NB4 (cell line): ENCODE data around the gene SEPTIN12.

Source experiments
- DNase-seq: peaks from one replicate; pipeline ENCODE4 v3.0.0; 2010; ENCODE audit warnings: low read depth
- H3K4me3 ChIP-seq: one replicate; pipeline ENCODE4 v1.5.1; 2011; ENCODE audit warnings: mild to moderate bottlenecking, low read depth, low read length, moderate library complexity
- MYC ChIP-seq: IDR thresholded peaks from 2 replicates; pipeline ENCODE4 v1.6.1; 2011; ENCODE audit warnings: low read depth, low read length
- POLR2A ChIP-seq: IDR thresholded peaks from 2 replicates; pipeline ENCODE4 v1.6.1; 2011; ENCODE audit warnings: mild to moderate bottlenecking; ENCODE audit not compliant: insufficient read length; ENCODE audit errors: extremely low read depth
- TF ChIP-seq, protein P1 (sequence below): IDR thresholded peaks from 2 replicates; pipeline ENCODE4 v1.6.1; 2011; ENCODE audit warnings: low read depth, low read length
- TF ChIP-seq, protein P2 (sequence below): IDR thresholded peaks from one replicate; pipeline ENCODE4 v1.5.1; 2012; ENCODE audit warnings: low read depth, low read length

The SEPTIN12 gene

DNA sequence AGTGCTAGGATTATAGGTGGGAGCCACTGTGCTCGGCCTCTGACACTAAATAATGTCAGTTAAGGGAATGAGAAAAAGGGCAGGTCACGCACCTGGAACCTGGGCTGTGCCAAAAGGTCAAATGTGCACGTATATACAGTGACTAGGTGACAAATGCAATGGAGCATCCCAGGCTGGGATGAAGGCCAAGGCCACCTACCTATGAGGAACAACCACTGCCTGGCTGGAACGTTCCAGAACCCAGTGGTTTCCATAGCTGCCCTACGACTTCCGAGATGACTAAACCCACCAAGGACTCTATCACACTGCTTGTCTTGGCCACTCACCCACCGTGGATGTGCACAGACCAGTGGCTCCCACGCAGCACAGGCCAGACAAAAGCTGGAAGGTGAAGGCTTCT lies 37.2 kb downstream of the SEPTIN12 start:
- DNase-seq, result no peak
- TF ChIP-seq, protein P1, sequence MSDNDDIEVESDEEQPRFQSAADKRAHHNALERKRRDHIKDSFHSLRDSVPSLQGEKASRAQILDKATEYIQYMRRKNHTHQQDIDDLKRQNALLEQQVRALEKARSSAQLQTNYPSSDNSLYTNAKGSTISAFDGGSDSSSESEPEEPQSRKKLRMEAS, result no peak
- TF ChIP-seq MYC (no peak), POLR2A (no peak)
- TF ChIP-seq, protein P2, sequence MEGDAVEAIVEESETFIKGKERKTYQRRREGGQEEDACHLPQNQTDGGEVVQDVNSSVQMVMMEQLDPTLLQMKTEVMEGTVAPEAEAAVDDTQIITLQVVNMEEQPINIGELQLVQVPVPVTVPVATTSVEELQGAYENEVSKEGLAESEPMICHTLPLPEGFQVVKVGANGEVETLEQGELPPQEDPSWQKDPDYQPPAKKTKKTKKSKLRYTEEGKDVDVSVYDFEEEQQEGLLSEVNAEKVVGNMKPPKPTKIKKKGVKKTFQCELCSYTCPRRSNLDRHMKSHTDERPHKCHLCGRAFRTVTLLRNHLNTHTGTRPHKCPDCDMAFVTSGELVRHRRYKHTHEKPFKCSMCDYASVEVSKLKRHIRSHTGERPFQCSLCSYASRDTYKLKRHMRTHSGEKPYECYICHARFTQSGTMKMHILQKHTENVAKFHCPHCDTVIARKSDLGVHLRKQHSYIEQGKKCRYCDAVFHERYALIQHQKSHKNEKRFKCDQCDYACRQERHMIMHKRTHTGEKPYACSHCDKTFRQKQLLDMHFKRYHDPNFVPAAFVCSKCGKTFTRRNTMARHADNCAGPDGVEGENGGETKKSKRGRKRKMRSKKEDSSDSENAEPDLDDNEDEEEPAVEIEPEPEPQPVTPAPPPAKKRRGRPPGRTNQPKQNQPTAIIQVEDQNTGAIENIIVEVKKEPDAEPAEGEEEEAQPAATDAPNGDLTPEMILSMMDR, result no peak
- H3K4me3 ChIP-seq, result no peak overlapping the region

DNA sequence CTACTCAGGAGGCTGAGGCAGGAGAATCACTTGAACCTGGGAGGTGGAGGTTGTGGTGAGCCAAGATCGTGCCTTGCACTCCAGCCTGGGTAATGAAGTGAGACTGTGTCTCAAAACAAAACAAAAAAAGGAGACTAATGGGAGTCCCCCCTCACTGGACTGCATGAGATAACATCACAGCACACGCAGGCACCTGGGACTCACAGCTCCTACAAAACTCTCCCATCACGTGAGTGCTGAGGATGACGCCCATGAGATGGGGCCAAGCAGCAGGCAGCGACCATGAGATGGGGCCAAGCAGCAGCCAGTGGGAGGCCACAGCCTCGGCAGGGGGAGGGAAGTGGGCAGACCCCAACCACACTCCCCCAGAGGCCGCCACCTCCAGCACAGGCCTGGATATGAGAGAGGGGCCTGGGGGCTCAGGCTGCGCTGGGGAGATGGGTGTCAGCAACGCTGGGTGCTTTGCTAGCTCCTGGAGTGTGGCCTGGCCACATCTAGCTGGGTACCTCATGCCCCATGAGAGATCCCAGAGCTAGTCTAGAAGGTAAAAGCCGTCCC lies 38.4 kb downstream of the SEPTIN12 start:
- TF ChIP-seq, protein P1, result no peak
- TF ChIP-seq, protein P2, result no peak
- TF ChIP-seq MYC (no peak), POLR2A (no peak)
- no peak for DNase-seq
- no peak overlapping the region for H3K4me3 ChIP-seq

DNA sequence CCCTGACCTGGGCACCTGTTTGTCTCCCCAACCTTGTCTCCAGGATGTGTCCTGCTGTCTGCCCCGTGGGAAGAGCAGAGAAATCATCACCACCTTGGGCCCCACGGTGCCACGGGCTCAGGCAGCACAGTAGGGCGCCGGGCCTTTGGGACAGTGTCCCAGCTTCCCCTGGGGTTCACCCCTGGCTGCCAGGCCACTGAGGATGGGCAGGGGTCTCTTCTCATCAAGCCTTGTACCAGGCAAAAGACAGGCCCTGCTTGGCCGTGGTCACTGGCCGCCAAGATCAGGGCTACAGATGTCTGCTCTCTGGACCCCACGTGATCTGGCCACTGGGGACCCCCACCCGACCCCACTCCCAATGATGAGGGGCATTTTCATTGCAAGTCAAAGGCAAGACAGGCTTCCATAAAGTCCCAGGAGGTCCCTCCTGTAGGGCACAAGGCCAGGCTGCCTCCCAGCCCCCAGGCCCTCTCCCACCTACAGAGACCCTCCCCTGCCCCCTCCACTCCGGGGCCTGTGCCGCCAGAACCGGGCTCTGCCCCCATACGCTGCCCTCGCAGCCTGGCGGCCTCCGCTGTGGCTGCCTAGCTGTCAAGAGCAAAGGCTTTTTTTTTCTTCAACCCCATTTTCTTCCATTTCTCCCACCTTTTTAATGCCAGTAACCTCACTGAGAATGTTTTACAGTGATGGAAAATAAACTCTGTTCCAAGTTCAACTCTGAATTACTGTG lies 39.3 kb downstream of the SEPTIN12 start:
- DNase-seq, result no peak
- TF ChIP-seq POLR2A, result no peak
- TF ChIP-seq, protein P1, result no peak
- TF ChIP-seq MYC, result no peak
- TF ChIP-seq, protein P2, result no peak
- no peak overlapping the region for H3K4me3 ChIP-seq

DNA sequence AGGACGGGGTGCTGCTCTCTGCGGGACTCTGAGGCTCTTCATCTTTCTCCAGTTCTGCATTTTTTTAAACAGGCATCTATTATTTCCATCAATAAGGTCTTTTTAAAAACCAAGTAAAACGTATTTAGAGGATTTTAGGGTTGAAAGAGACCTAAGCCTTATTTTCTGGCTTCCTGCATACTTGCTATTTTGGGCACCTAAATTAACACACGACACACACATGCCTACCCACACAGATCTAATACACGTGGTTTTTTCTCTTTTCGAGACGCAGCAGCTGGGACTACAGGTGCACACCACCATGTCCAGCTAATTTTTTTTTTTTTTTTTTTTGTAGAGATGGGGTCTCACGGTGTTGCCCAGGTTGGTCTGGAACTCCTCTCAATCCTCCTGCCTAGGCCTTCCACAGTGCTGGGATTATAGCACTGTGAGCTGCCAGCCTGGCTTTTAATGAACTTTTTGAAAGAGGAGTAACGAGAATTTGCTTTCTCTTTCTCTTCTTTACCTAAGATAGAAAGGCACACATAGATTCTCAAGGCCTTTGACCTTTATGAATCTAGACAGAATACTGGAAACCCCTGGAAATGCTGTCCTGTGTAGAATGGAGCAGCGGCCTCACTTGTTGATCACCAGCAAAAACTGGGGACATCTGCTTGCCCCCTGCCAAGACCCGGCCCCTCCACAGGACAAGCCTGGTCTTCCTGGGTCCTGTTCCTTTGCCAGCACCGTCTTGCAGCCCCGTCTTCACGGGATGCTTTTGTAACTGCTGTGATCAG lies 40.1 kb downstream of the SEPTIN12 start:
- H3K4me3 ChIP-seq, result no peak overlapping the region
- DNase-seq, result no peak
- TF ChIP-seq, protein P1, result no peak
- no peak for TF ChIP-seq MYC
- no peak for TF ChIP-seq POLR2A
- TF ChIP-seq, protein P2, result no peak

DNA sequence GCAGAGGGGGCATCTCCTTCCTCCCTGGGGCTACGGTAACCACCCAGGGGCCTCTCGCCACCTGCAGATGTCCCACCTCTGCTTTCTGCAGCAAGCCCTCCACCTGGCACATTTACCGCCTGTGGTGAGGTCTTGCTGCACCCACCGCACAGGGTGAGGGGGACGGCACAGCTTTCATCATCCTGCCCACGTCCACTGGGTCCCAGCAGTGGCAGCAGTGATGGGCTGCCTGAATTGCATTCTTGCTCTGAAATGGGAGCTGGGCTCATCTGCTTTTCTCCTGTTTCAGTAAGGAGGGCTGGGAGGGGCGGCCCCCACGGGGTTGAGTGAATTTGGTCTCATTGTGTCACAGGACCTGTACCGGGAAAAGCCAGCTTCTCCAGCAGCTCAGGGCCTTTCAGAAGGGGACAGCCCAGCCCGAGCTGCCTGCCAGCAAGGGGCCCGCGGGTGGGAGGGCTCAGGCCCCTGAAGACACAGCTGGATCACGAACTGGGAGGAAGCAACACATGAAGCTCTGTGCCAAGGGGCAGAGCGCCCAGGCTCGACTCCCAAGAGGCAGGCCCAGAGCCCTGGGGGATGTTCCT lies 41.1 kb downstream of the SEPTIN12 start:
- H3K4me3 ChIP-seq, result no peak overlapping the region
- TF ChIP-seq POLR2A (no peak), MYC (no peak)
- TF ChIP-seq, protein P1, result no peak
- TF ChIP-seq, protein P2, result no peak
- no peak for DNase-seq
